OCI-LY7 (cell line): Measurements from ENCODE around the gene CD6.

Experiments
- CTCF ChIP-seq: fragments of 200-600 bp; sonication (generic); conservative IDR thresholded peaks from 2 replicates; pipeline ENCODE4 v1.5.1; 2014; ENCODE audit warnings: mild to moderate bottlenecking, antibody characterized with exemption, low read length, moderate library complexity, mixed read lengths
- EZH2phosphoT487 ChIP-seq: fragments of 200-600 bp; sonication (generic); IDR thresholded peaks from 2 replicates; pipeline ENCODE4 v1.6.1; 2018; ENCODE audit warnings: low read depth, borderline replicate concordance, mild to moderate bottlenecking, mixed run types, antibody characterized with exemption, low read length, moderate library complexity, mixed read lengths

- TF ChIP-seq CTCF (no peak), EZH2phosphoT487 (no peak)
Measured at GRCh38 chr11:60988658-60989057, 17.2 kb downstream of the CD6 start.
